Fibroblast of lung (primary cell): ENCODE data around the gene LPP. TPM values are rescaled to one million over a fixed set of nuclear protein-coding genes. Genes with fewer than 3 reads are reported as not detected.

Experiments used
- DNase-seq, 2 donors: peaks; one replicate each; pipeline versions ENCODE4 v3.0.0 to v3.0.0-alpha.2; 2010; ENCODE audit warnings: low read depth in 2 of 2
- H2AFZ ChIP-seq: 2 replicates; pipeline ENCODE4 v1.5.1; 2012; ENCODE audit warnings: low read length, control low read depth, inconsistent platforms
- H3K27ac ChIP-seq: 2 replicates; pipeline ENCODE4 v1.5.1; 2011; ENCODE audit warnings: low read length, control low read depth; ENCODE audit not compliant: insufficient read depth
- H3K27me3 ChIP-seq: 2 replicates; pipeline ENCODE4 v1.5.1; 2011; ENCODE audit warnings: mild to moderate bottlenecking, low read length; ENCODE audit not compliant: control insufficient read depth, insufficient read depth
- H3K36me3 ChIP-seq: 2 replicates; pipeline ENCODE4 v1.5.1; 2011; ENCODE audit warnings: low read length; ENCODE audit not compliant: control insufficient read depth, insufficient read depth
- H3K4me1 ChIP-seq: 2 replicates; pipeline ENCODE4 v1.5.1; 2011; ENCODE audit warnings: low read length; ENCODE audit not compliant: control insufficient read depth, insufficient read depth; ENCODE audit errors: extremely low read depth
- H3K4me2 ChIP-seq: 2 replicates; pipeline ENCODE4 v1.5.1; 2011; ENCODE audit warnings: low read length, control low read depth; ENCODE audit not compliant: insufficient read depth; ENCODE audit errors: extremely low read depth
- H3K4me3 ChIP-seq, 4 experiments: fragments of 200-600 bp in 1 of 4; sonication (generic) in 1 of 4; replicated peaks in 1 of 4; 2 replicates each; pipeline ENCODE4 v1.5.1; 2011 to 2016; ENCODE audit warnings: low read length in 4 of 4, low read depth in 3 of 4, mild to moderate bottlenecking in 3 of 4, control low read depth in 2 of 4, inconsistent platforms in 1 of 4, mixed read lengths in 1 of 4; ENCODE audit not compliant: insufficient read depth in 1 of 4; ENCODE audit errors: control extremely low read depth in 1 of 4
- H3K79me2 ChIP-seq: 2 replicates; pipeline ENCODE4 v1.5.1; 2012; ENCODE audit warnings: mild to moderate bottlenecking, low read length, inconsistent platforms; ENCODE audit not compliant: control insufficient read depth, insufficient read depth
- H3K9ac ChIP-seq: 2 replicates; pipeline ENCODE4 v1.5.1; 2011; ENCODE audit warnings: mild to moderate bottlenecking, low read length, control low read depth; ENCODE audit not compliant: insufficient read depth
- H3K9me3 ChIP-seq: 2 replicates; pipeline ENCODE4 v1.5.1; 2012; ENCODE audit warnings: low read depth, low read length; ENCODE audit not compliant: control insufficient read depth, insufficient read depth
- H4K20me1 ChIP-seq: 2 replicates; pipeline ENCODE4 v1.5.1; 2011; ENCODE audit warnings: low read length; ENCODE audit not compliant: control insufficient read depth, insufficient read depth; ENCODE audit errors: extremely low read depth
- EZH2 ChIP-seq: IDR thresholded peaks from 2 replicates; pipeline ENCODE4 v1.5.1; 2012; ENCODE audit warnings: low read length, control low read depth, mild to moderate bottlenecking; ENCODE audit errors: missing control alignments
- polyA plus RNA-seq, 2 donors: library from polyadenylated mRNA; depleted of rRNA in 1 of 2; stranded (reverse) in 1 of 2; unstranded in 1 of 2; fragments of >200 nt; gene quantifications; 2 replicates each; pipeline ENCODE4 v1.2.1, GENCODE V29; 2011 to 2012; ENCODE audit warnings: missing spikeins in 1 of 2
- total RNA-seq: library from RNA; depleted of rRNA; stranded (reverse); fragments of >200 nt; gene quantifications from 2 replicates; pipeline ENCODE4 v1.2.1, GENCODE V29; 2014
- TF ChIP-seq, protein P1 (sequence below), 2 donors: IDR thresholded peaks in 1 of 2; conservative IDR thresholded peaks in 1 of 2; 1 replicate in 1 of 2; 2 replicates in 1 of 2; pipeline ENCODE4 v1.5.1; 2011 to 2012; ENCODE audit warnings: low read length in 2 of 2, control low read depth in 1 of 2, inconsistent platforms in 1 of 2, low read depth in 1 of 2, mild to moderate bottlenecking in 1 of 2

LPP gene
- total and polyA plus RNA-seq, 2 donors (not counting 1 experiment from before 2014, with no cell fraction given): 69.0 to 124 TPM

DNA sequence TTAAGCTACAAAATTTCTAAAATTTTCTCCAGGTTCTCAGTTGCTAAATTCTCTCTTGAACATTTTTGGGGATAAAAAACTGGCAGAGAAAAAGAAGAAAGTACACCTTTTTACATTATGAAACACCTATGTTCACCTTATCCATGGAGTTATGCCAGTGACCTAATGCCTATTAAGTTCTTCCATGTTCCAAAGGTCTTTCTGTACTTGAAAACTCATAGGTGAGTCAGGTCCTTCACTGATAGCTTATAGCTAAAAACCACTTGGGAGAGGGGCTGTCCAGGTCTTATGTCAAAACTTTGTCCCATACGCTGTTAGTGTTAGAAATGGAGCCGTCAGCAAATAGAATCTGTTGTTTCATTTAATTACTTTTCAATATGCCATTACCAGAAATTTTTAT, 530.3 kb downstream of the LPP start:
- DNase-seq: no peak
- no peak overlapping the region for H2AFZ ChIP-seq
- TF ChIP-seq, protein P1, sequence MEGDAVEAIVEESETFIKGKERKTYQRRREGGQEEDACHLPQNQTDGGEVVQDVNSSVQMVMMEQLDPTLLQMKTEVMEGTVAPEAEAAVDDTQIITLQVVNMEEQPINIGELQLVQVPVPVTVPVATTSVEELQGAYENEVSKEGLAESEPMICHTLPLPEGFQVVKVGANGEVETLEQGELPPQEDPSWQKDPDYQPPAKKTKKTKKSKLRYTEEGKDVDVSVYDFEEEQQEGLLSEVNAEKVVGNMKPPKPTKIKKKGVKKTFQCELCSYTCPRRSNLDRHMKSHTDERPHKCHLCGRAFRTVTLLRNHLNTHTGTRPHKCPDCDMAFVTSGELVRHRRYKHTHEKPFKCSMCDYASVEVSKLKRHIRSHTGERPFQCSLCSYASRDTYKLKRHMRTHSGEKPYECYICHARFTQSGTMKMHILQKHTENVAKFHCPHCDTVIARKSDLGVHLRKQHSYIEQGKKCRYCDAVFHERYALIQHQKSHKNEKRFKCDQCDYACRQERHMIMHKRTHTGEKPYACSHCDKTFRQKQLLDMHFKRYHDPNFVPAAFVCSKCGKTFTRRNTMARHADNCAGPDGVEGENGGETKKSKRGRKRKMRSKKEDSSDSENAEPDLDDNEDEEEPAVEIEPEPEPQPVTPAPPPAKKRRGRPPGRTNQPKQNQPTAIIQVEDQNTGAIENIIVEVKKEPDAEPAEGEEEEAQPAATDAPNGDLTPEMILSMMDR (conservative IDR thresholded peaks at IDR 0.05 in 1 of 2, IDR thresholded peaks at IDR 0.05 in 1 of 2; ENCODE audit: low read depth in 1 of 2, low read length in 2 of 2): no peak
- TF ChIP-seq EZH2: no peak

DNA sequence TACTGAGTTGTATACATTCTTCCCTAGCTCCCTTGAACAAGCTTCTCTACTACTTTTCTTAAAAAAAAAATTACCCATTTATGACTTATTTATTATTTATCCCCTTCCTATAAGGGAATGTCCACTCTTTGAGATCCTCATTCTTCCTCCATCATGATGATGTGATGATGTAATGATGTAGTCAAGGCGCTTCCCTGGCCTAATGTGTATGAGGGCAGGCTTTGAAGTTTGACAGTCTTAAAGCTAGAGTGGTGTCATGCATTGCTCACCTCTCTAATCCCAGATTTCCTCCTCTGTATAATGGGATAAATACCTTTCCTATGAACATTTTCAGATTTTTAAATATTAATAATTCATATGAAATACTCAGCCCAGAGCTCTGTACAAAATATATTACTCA, 531.8 kb downstream of the LPP start:
- H4K20me1 ChIP-seq: no peaks in the 10 kb centered on the region
- no peak overlapping the region for H3K9ac ChIP-seq
- H3K4me2 ChIP-seq: no peak overlapping the region
- no peaks in the 10 kb centered on the region for H3K36me3 ChIP-seq
- H3K79me2 ChIP-seq: peaks cover 4% of the 10 kb centered on the region
- DNase-seq: no peak
- TF ChIP-seq, protein P1 (conservative IDR thresholded peaks at IDR 0.05 in 1 of 2, IDR thresholded peaks at IDR 0.05 in 1 of 2; ENCODE audit: low read depth in 1 of 2, low read length in 2 of 2): no peak
- no peak for TF ChIP-seq EZH2
- H3K27ac ChIP-seq: no peak overlapping the region
- H2AFZ ChIP-seq: no peak overlapping the region
- no peaks in the 10 kb centered on the region for H3K9me3 ChIP-seq
- H3K4me1 ChIP-seq: peaks cover 9% of the 10 kb centered on the region
- H3K27me3 ChIP-seq: no peaks in the 10 kb centered on the region
- H3K4me3 ChIP-seq: no peak overlapping the region

More for the DNA sequence above, 530.3 kb downstream of the LPP start:
- no peaks in the 10 kb centered on the region for H3K9me3 ChIP-seq
- no peak overlapping the region for H3K9ac ChIP-seq
- H3K4me3 ChIP-seq: no peak overlapping the region
- H3K27me3 ChIP-seq: no peaks in the 10 kb centered on the region
- H4K20me1 ChIP-seq: no peaks in the 10 kb centered on the region
- no peak overlapping the region for H3K27ac ChIP-seq
- peaks cover 10% of the 10 kb centered on the region for H3K4me1 ChIP-seq
- H3K36me3 ChIP-seq: no peaks in the 10 kb centered on the region
- no peak overlapping the region for H3K4me2 ChIP-seq
- peaks cover 2% of the 10 kb centered on the region for H3K79me2 ChIP-seq

DNA sequence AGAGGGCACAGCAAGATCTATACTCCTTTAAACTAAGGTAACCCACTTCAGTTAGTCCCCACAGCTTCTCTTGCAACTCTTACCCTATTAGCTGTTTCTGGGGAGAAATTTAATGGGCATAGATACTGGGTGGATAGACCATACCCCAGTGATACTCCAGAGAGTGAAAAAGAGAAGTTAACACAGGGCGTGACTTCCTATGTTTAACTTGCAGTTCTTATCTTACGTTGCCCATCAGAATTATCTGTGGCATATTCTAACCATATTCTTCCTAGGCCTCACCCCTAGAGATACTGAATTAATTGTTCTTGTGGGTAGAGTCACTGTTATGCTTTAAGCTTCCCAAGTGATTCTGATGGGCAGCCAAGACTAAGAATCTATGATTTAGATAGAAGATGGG, 532.4 kb downstream of the LPP start:
- no peak overlapping the region for H3K27ac ChIP-seq
- H3K4me3 ChIP-seq: no peak overlapping the region
- no peak overlapping the region for H3K9ac ChIP-seq
- H3K4me2 ChIP-seq: no peak overlapping the region
- no peaks in the 10 kb centered on the region for H3K27me3 ChIP-seq
- H3K4me1 ChIP-seq: peaks cover 9% of the 10 kb centered on the region
- peaks cover 3% of the 10 kb centered on the region for H3K79me2 ChIP-seq
- H4K20me1 ChIP-seq: no peaks in the 10 kb centered on the region
- H2AFZ ChIP-seq: no peak overlapping the region
- no peaks in the 10 kb centered on the region for H3K9me3 ChIP-seq
- no peak for DNase-seq
- H3K36me3 ChIP-seq: no peaks in the 10 kb centered on the region
- TF ChIP-seq, protein P1 (conservative IDR thresholded peaks at IDR 0.05 in 1 of 2, IDR thresholded peaks at IDR 0.05 in 1 of 2; ENCODE audit: low read depth in 1 of 2, low read length in 2 of 2): no peak
- no peak for TF ChIP-seq EZH2
